Loucy (cell line): ENCODE measurements around the gene TGM3.

Source experiments
- H2AFZ ChIP-seq: fragments of 200-600 bp; sonication (generic); 2 replicates; pipeline ENCODE4 v1.6.0; 2016; ENCODE audit warnings: antibody characterized with exemption, mild to moderate bottlenecking, low read length, moderate library complexity
- H3F3A ChIP-seq: fragments of 200-600 bp; 2 replicates; pipeline ENCODE4 v1.6.0; 2016; ENCODE audit warnings: antibody characterized with exemption, low read depth, mild to moderate bottlenecking
- H3K27me3 ChIP-seq: fragments of 200-600 bp; sonication (generic); 2 replicates; pipeline ENCODE4 v1.6.1; 2014; ENCODE audit warnings: low read length, mild to moderate bottlenecking; ENCODE audit not compliant: insufficient read depth, poor library complexity, severe bottlenecking
- H3K36me3 ChIP-seq: fragments of 200-600 bp; sonication (generic); 2 replicates; pipeline ENCODE4 v1.6.1; 2016; ENCODE audit warnings: low read length; ENCODE audit not compliant: insufficient read depth
- H3K4me1 ChIP-seq: fragments of 200-600 bp; sonication (generic); 2 replicates; pipeline ENCODE4 v1.5.1; 2014; ENCODE audit warnings: low read length, mild to moderate bottlenecking; ENCODE audit not compliant: insufficient read depth, poor library complexity, severe bottlenecking
- H3K4me2 ChIP-seq: fragments of 200-600 bp; sonication (generic); 2 replicates; pipeline ENCODE4 v1.6.0; 2014; ENCODE audit warnings: antibody characterized with exemption, low read length, low read depth, mild to moderate bottlenecking; ENCODE audit not compliant: poor library complexity, severe bottlenecking
- H3K4me3 ChIP-seq: fragments of 200-600 bp; sonication (generic); 2 replicates; pipeline ENCODE4 v1.5.1; 2014; ENCODE audit warnings: low read length, mild to moderate bottlenecking, mixed read lengths; ENCODE audit not compliant: poor library complexity, severe bottlenecking
- H3K79me2 ChIP-seq: fragments of 200-600 bp; sonication (generic); 2 replicates; pipeline ENCODE4 v1.6.1; 2014; ENCODE audit warnings: low read length; ENCODE audit not compliant: insufficient read depth
- H3K9ac ChIP-seq: fragments of 200-600 bp; sonication (generic); 2 replicates; pipeline ENCODE4 v1.6.0; 2014; ENCODE audit warnings: mild to moderate bottlenecking, low read depth, low read length, moderate library complexity; ENCODE audit not compliant: poor library complexity, severe bottlenecking
- H3K9me2 ChIP-seq: fragments of 200-600 bp; sonication (generic); replicated peaks from 2 replicates; pipeline ENCODE4 v1.6.1; 2016; ENCODE audit warnings: low read depth, low read length, mixed read lengths
- H3K9me3 ChIP-seq: fragments of 200-600 bp; sonication (generic); 2 replicates; pipeline ENCODE4 v1.6.1; 2014; ENCODE audit warnings: mild to moderate bottlenecking, antibody characterized with exemption, low read length, low read depth; ENCODE audit not compliant: insufficient read depth
- H4K20me1 ChIP-seq: fragments of 200-600 bp; sonication (generic); 2 replicates; pipeline ENCODE4 v1.6.0; 2014; ENCODE audit warnings: antibody characterized with exemption, low read length, mild to moderate bottlenecking; ENCODE audit not compliant: insufficient read depth, poor library complexity, severe bottlenecking
- EZH2phosphoT487 ChIP-seq: fragments of 200-600 bp; IDR thresholded peaks from 2 replicates; pipeline ENCODE4 v1.6.1; 2018; ENCODE audit warnings: antibody characterized with exemption, mild to moderate bottlenecking, moderate library complexity, borderline replicate concordance
- TF ChIP-seq, protein P1 (sequence below): fragments of 200-600 bp; sonication (generic); conservative IDR thresholded peaks from 2 replicates; pipeline ENCODE4 v1.5.1; 2014; ENCODE audit warnings: mild to moderate bottlenecking, antibody characterized with exemption, low read length

Gene TGM3

DNA sequence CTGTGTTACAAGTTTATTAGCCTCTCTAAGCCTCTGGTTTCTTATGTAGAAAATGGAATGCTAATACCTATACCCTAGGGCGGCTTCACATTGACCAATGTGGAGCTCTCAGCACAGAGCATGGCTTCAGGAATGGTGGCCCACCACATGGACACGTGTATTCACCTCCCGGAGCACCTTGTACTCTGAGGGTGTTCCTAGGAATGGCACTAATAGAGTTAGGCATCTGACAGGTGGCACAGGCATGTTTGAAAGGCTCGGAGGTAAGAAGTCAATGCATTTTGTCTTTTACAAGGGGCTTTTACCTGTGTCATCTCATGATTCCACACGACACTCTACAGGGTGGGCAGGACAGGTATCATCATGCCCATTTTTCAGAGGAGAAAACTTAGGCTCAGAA, 5.3 kb upstream of the TGM3 start:
- peaks cover 4% of the 10 kb centered on the region for H3K4me1 ChIP-seq
- TF ChIP-seq EZH2phosphoT487 = no peak
- TF ChIP-seq, protein P1, sequence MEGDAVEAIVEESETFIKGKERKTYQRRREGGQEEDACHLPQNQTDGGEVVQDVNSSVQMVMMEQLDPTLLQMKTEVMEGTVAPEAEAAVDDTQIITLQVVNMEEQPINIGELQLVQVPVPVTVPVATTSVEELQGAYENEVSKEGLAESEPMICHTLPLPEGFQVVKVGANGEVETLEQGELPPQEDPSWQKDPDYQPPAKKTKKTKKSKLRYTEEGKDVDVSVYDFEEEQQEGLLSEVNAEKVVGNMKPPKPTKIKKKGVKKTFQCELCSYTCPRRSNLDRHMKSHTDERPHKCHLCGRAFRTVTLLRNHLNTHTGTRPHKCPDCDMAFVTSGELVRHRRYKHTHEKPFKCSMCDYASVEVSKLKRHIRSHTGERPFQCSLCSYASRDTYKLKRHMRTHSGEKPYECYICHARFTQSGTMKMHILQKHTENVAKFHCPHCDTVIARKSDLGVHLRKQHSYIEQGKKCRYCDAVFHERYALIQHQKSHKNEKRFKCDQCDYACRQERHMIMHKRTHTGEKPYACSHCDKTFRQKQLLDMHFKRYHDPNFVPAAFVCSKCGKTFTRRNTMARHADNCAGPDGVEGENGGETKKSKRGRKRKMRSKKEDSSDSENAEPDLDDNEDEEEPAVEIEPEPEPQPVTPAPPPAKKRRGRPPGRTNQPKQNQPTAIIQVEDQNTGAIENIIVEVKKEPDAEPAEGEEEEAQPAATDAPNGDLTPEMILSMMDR = no peak

DNA sequence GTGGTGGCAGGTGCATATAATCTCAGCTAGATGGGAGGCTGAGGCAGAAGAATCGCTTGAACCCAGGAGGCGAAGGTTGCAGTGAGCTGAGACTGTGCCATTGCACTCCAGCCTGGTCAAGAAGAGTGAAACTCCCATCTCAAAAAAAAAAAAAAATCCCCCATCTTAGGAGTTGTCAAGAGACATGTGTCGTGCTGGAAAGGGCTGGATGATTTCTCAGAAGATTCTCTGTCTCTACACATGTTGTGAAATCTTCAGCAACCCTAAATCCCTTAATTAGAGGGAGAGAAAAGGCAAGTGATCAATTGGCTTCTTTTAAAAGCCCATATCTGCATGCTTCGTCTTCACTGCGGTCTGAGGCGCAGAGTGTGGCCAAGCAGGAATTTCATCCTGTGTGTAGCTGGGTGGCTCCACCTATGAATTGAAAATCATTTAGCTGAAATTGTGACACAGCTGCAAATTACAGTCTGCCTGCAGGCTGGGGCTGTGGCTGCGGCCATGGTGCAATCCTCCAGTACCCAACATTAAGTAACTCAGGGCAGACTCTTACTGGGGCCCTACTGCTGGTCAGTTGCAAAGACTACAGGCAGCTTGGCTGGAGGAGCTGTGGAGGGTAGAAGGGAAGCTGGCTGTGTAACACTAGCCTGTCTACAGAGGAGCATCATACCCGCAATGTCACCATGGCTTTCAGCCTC, 3.2 kb upstream of the TGM3 start:
- Histone ChIP-seq H3K9ac (no peak overlapping the region), H3K4me2 (no peak overlapping the region), H3K36me3 (no peaks in the 10 kb centered on the region), H3F3A (no peaks in the 10 kb centered on the region), H3K4me3 (no peak overlapping the region), H3K27me3 (no peaks in the 10 kb centered on the region), H3K9me3 (no peaks in the 10 kb centered on the region), H3K79me2 (no peaks in the 10 kb centered on the region), H3K9me2 (no peaks in the 10 kb centered on the region), H3K4me1 (peaks cover 4% of the 10 kb centered on the region), H4K20me1 (no peaks in the 10 kb centered on the region), H2AFZ (no peak overlapping the region)
- TF ChIP-seq EZH2phosphoT487 = no peak
- TF ChIP-seq, protein P1 = no peak

More for the DNA sequence above, 5.3 kb upstream of the TGM3 start:
- no peaks in the 10 kb centered on the region for H3K36me3 ChIP-seq
- H3K79me2 ChIP-seq = no peaks in the 10 kb centered on the region
- no peaks in the 10 kb centered on the region for H3K27me3 ChIP-seq
- H3K9ac ChIP-seq = no peak overlapping the region
- no peaks in the 10 kb centered on the region for H4K20me1 ChIP-seq
- H3K4me2 ChIP-seq = no peak overlapping the region
- H3K4me3 ChIP-seq = no peak overlapping the region
- no peaks in the 10 kb centered on the region for H3F3A ChIP-seq
- H3K9me2 ChIP-seq = no peaks in the 10 kb centered on the region
- H2AFZ ChIP-seq = no peak overlapping the region
- no peaks in the 10 kb centered on the region for H3K9me3 ChIP-seq

DNA sequence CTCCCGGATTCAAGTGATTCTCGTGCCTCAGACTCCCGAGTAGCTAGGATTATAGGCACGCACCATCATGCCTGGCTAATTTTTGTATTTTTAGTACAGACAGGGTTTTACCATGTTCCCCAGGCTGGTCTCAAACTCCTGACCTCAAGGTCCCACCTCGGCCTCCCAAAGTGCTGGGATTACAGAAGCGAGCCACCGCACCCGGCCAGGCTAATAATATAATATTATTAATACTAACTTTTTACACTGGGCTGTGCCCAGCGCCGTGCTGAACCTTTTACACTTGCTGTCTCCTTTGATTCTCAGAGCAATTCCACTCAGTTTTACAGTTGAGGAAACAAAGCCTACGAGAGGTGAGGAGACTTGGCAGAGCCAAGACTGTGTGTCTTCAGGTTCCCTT, 2.3 kb upstream of the TGM3 start:
- Histone ChIP-seq H3K9me2 (no peaks in the 10 kb centered on the region), H3K79me2 (no peaks in the 10 kb centered on the region), H4K20me1 (no peaks in the 10 kb centered on the region), H3K27me3 (no peaks in the 10 kb centered on the region), H3K9me3 (no peaks in the 10 kb centered on the region), H3K4me3 (no peak overlapping the region), H3K4me2 (no peak overlapping the region), H3K9ac (no peak overlapping the region), H3K4me1 (peaks cover 4% of the 10 kb centered on the region), H3K36me3 (no peaks in the 10 kb centered on the region), H2AFZ (no peak overlapping the region), H3F3A (no peaks in the 10 kb centered on the region)
- TF ChIP-seq EZH2phosphoT487 = no peak

DNA sequence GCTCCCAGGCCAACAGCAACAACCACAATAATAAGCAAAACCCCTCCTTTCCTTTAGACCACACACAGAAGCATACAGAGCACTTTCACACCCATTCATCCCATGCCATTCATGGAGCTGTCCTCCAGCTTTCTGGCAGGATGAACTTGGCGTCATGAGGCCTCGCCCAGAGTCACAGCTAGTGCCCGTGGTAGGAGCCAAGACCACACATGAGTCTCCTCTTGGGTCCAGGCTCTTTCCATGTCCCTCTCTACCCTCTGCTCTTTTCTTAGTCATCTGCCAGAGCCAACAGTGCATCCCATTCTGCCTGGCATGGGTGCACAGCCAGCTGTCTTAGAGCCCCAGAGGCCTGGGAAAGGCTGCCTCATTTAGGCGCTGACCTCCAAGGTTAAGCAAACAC, 1.8 kb upstream of the TGM3 start:
- Histone ChIP-seq H3K9me3 (no peaks in the 10 kb centered on the region), H3K36me3 (no peaks in the 10 kb centered on the region), H3K79me2 (no peaks in the 10 kb centered on the region), H3K9ac (no peak overlapping the region), H3F3A (no peaks in the 10 kb centered on the region), H3K27me3 (no peaks in the 10 kb centered on the region), H3K4me2 (no peak overlapping the region), H2AFZ (no peak overlapping the region), H3K9me2 (no peaks in the 10 kb centered on the region), H3K4me1 (peaks cover 4% of the 10 kb centered on the region), H3K4me3 (no peak overlapping the region), H4K20me1 (no peaks in the 10 kb centered on the region)
- TF ChIP-seq EZH2phosphoT487 = no peak
- TF ChIP-seq, protein P1 = no peak
